Upper lobe of left lung (tissue), 6 donors: ENCODE measurements around the gene SPAG16. TPM values are rescaled to one million over a fixed set of nuclear protein-coding genes. Genes with fewer than 3 reads are reported as not detected.

Experiments
- ATAC-seq, 2 donors: fragments of 200-7000 bp; cut with Tn5 transposase; one replicate each; pipeline ENCODE4 v1.9.1; 2022; ENCODE audit warnings: mild to moderate bottlenecking in 2 of 2, moderate library complexity in 2 of 2; ENCODE audit not compliant: low FRiP score in 2 of 2
- DNase-seq, 2 donors: peaks; one replicate each; pipeline ENCODE4 v3.0.0-alpha.2; 2019 to 2020
- H3K27ac ChIP-seq, 4 donors: fragments of 200-600 bp; sonication (generic); one replicate each; pipeline ENCODE4 v1.5.1; 2016 to 2019
- H3K27me3 ChIP-seq, 4 donors: fragments of 200-600 bp; sonication (generic); one replicate each; pipeline ENCODE4 v1.5.1; 2017 to 2019
- H3K36me3 ChIP-seq, 4 donors: fragments of 200-600 bp; sonication (generic); one replicate each; pipeline ENCODE4 v1.5.1; 2016 to 2019
- H3K4me1 ChIP-seq, 4 donors: fragments of 200-600 bp; sonication (generic); one replicate each; pipeline ENCODE4 v1.5.1; 2018 to 2019
- H3K4me3 ChIP-seq, 4 donors: fragments of 200-600 bp; sonication (generic); one replicate each; pipeline ENCODE4 v1.5.1; 2017 to 2019; ENCODE audit warnings: mild to moderate bottlenecking in 2 of 4, moderate library complexity in 1 of 4
- H3K9me3 ChIP-seq, 4 donors: fragments of 200-600 bp; sonication (generic); one replicate each; pipeline ENCODE4 v1.5.1; 2018 to 2019
- CTCF ChIP-seq, 6 experiments: fragments of 450-650 bp in 4 of 6; fragments of 200-600 bp in 2 of 6; sonication (generic) in 2 of 6; IDR thresholded peaks; one replicate each; pipeline ENCODE4 v1.5.1; 2016 to 2019; ENCODE audit warnings: antibody characterized with exemption in 6 of 6
- EP300 ChIP-seq, 4 donors: sonication (generic); formaldehyde crosslinking; IDR thresholded peaks; one replicate each; pipeline ENCODE4 v1.5.1; 2017; ENCODE audit warnings: antibody characterized with exemption in 4 of 4, control low read depth in 2 of 4
- POLR2A ChIP-seq, 4 donors: fragments of 450-650 bp; IDR thresholded peaks; one replicate each; pipeline ENCODE4 v1.5.1; 2016 to 2017; ENCODE audit warnings: antibody characterized with exemption in 4 of 4, mild to moderate bottlenecking in 2 of 4
- POLR2AphosphoS5 ChIP-seq, 2 donors: sonication (generic); formaldehyde crosslinking; IDR thresholded peaks; one replicate each; pipeline ENCODE4 v1.5.1; 2017; ENCODE audit warnings: antibody characterized with exemption in 2 of 2
- WGBS, 2 donors: methylation state at CpG; one replicate each; pipeline ENCODE4 v1.1.5; 2017 to 2018; 5-methylcytosine and 5-hydroxymethylcytosine counted together
- total RNA-seq, 6 donors: library from RNA; depleted of rRNA in 4 of 6; stranded (reverse); fragments of >200 nt in 4 of 6; gene quantifications; one replicate each; pipeline versions ENCODE4 v1.1.0 to v1.2.1, GENCODE V29; 2016 to 2021
- donor health status: DM: no; HTN: no; CAD: no; lungs with moderate emphysema.
- donor health status: DM: no; HTN: yes; CAD: no; lungs with severe emphysema.

The SPAG16 gene
- total RNA-seq, 6 donors from 2014 or later = 9.7 to 65.0 (median 12.9) TPM

- ATAC-seq = peak; percentile 8 to 34
- 86 to 87% methylated on average over 4 to 8 of the region's 8 CpGs for WGBS, 2 donors
- no peak overlapping the region for H3K27ac ChIP-seq
Observed at GRCh38 chr2:214035091-214035852, 751.0 kb downstream of the SPAG16 start.

GRCh38 chr2:214035921-214036320 lies 751.7 kb downstream of the SPAG16 start:
- Histone ChIP-seq H3K27me3 (no peaks in the 10 kb centered on the region), H3K9me3 (peaks cover 0 to 4% (median 0%) of the 10 kb centered on the region in 4 donors), H3K27ac (no peak overlapping the region), H3K4me3 (no peak overlapping the region), H3K36me3 (no peaks in the 10 kb centered on the region), H3K4me1 (no peaks in the 10 kb centered on the region)
- WGBS, 2 donors = 98 to 100% methylated on average over 2 of the region's 2 CpGs
- DNase-seq (peak in 1 of 2 donors; percentile 8), ATAC-seq (no peak)
- TF ChIP-seq EP300 (IDR thresholded peaks at IDR 0.05) = no peak

More at GRCh38 chr2:214035091-214035852, 751.0 kb downstream of the SPAG16 start:
- H3K4me3 ChIP-seq = no peak overlapping the region
- TF ChIP-seq POLR2AphosphoS5 (IDR thresholded peaks at IDR 0.05) (no peak), CTCF (IDR thresholded peaks at IDR 0.05) (no peak), POLR2A (IDR thresholded peaks at IDR 0.05) (no peak), EP300 (IDR thresholded peaks at IDR 0.05) (no peak)
- H3K36me3 ChIP-seq = no peaks in the 10 kb centered on the region
- no peaks in the 10 kb centered on the region for H3K4me1 ChIP-seq
- peak in 1 of 2 donors; percentile 70 for DNase-seq
- H3K27me3 ChIP-seq = no peaks in the 10 kb centered on the region
- H3K9me3 ChIP-seq = peaks cover 0 to 2% (median 0%) of the 10 kb centered on the region in 4 donors

GRCh38 chr2:214038186-214038585 lies 753.9 kb downstream of the SPAG16 start:
- no peak overlapping the region for H3K27ac ChIP-seq
- no peak for ATAC-seq
- TF ChIP-seq EP300 (IDR thresholded peaks at IDR 0.05) (no peak), CTCF (IDR thresholded peaks at IDR 0.05) (no peak), POLR2AphosphoS5 (IDR thresholded peaks at IDR 0.05) (no peak), POLR2A (IDR thresholded peaks at IDR 0.05) (no peak)

GRCh38 chr2:214050731-214051130 lies 766.5 kb downstream of the SPAG16 start:
- Histone ChIP-seq H3K4me3 (no peak overlapping the region), H3K36me3 (no peaks in the 10 kb centered on the region), H3K4me1 (no peaks in the 10 kb centered on the region), H3K27me3 (no peaks in the 10 kb centered on the region), H3K9me3 (peaks cover 0 to 2% (median 0%) of the 10 kb centered on the region in 4 donors), H3K27ac (no peak overlapping the region)
- DNase-seq (no peak), ATAC-seq (no peak)
- WGBS, 2 donors = 72 to 75% methylated on average over 2 of the region's 2 CpGs
- TF ChIP-seq EP300 (IDR thresholded peaks at IDR 0.05) (no peak), POLR2AphosphoS5 (IDR thresholded peaks at IDR 0.05) (no peak), POLR2A (IDR thresholded peaks at IDR 0.05) (no peak), CTCF (IDR thresholded peaks at IDR 0.05) (no peak)

More at GRCh38 chr2:214038186-214038585, 753.9 kb downstream of the SPAG16 start:
- Histone ChIP-seq H3K27me3 (no peaks in the 10 kb centered on the region), H3K9me3 (peaks cover 0 to 4% (median 0%) of the 10 kb centered on the region in 4 donors), H3K4me3 (no peak overlapping the region), H3K4me1 (no peaks in the 10 kb centered on the region), H3K36me3 (no peaks in the 10 kb centered on the region)
- DNase-seq = no peak

GRCh38 chr2:214051585-214051984 lies 767.3 kb downstream of the SPAG16 start:
- Histone ChIP-seq H3K27me3 (no peaks in the 10 kb centered on the region), H3K9me3 (no peaks in the 10 kb centered on the region), H3K4me3 (no peak overlapping the region), H3K4me1 (no peaks in the 10 kb centered on the region), H3K36me3 (no peaks in the 10 kb centered on the region), H3K27ac (no peak overlapping the region)
- 73 to 80% methylated on average over 1 of the region's 1 CpG for WGBS, 2 donors
- ATAC-seq = no peak
- TF ChIP-seq CTCF (IDR thresholded peaks at IDR 0.05) = no peak
- no peak for TF ChIP-seq POLR2A (IDR thresholded peaks at IDR 0.05)
- TF ChIP-seq EP300 (IDR thresholded peaks at IDR 0.05) = no peak
- TF ChIP-seq POLR2AphosphoS5 (IDR thresholded peaks at IDR 0.05) = no peak
- no peak for DNase-seq
